Bone marrow (tissue), 2 donors: ENCODE measurements around the gene OXSR1.
"Not testable (repeated sequence)": the region's sequence is repeated elsewhere in the genome, so short reads cannot be mapped to it uniquely, and the experiment has no call there.

Experiments
- DNase-seq, 2 donors: peaks; one replicate each; lab custom pipeline; 2025; lab: John Stamatoyannopoulos, UW

Gene OXSR1

DNA sequence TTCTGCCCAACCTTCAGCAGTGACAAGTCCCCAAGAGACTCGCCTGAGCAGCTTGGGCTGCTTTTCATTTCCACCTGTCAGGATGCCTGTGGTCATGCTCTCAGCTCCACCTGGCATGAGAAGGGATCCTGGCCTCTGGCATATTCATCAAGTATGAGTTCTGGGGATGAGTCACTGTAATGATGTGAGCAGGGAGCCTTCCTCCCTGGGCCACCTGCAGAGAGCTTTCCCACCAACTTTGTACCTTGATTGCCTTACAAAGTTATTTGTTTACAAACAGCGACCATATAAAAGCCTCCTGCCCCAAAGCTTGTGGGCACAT lies 23.4 kb upstream of the OXSR1 start:
- DNase-seq, result no peak

- no peak for DNase-seq
Measured at GRCh38 chr3:38142959-38143358, 22.4 kb upstream of the OXSR1 start.

DNA sequence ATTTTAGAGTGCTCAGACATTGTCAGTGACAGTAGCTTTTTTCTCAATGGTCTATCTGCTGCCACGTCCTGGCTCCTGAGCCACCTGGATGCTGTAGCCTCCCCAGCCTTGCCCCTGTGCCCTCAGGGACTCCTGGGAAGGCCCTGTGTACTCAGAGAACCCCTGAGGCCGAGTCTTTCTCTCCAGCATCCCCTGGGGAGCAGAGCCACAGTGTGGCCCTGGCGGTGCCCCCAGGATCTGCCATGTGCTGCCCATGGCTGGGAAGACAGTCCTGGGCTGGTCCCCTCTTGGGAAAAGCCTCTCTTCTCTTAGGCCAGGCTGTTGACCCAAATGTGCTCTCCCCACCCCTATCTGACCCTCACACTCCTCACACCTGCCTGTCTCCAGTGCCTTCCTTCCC lies 21.8 kb upstream of the OXSR1 start:
- DNase-seq, result no peak

- DNase-seq, result no peak
Measured at GRCh38 chr3:38146504-38146903, 18.8 kb upstream of the OXSR1 start.

- peak in 1 of 2 donors; percentile 55 for DNase-seq
Measured at GRCh38 chr3:38147421-38147820, 17.9 kb upstream of the OXSR1 start.

- no peak for DNase-seq
Measured at GRCh38 chr3:38148311-38148882, 16.9 kb upstream of the OXSR1 start.

- DNase-seq, result peak in 1 of 2 donors; percentile 87
Measured at GRCh38 chr3:38149708-38150107, 15.6 kb upstream of the OXSR1 start.

- DNase-seq, result no peak
Measured at GRCh38 chr3:38150780-38151528, 14.4 kb upstream of the OXSR1 start.

DNA sequence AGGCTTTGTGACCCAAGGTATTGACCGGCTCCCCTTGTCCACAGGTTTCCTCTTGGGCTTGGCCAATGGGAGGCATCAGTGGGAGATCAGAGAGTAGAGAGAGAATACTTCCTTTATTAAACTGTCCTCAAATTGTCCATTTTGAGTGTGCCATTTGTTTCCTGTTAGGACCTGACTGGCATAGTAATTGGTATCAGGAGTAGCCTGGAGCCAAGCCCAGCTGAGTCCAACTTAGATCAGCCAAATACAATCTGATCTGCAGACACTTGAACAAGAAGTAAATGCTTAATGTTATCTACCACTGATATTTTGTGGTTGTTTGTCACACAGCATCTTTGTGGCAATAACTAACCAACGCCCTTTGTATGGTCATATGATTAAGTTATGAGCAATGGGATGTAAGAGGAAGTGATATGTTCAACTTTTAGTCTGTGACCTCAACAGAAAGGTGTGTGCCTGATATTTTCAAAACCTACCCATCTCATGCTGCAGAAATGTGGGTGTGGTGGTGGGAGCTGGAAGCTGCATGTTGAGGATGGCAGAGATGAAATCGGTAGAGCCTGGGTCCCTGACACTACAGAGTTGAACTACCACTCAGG lies 13.6 kb upstream of the OXSR1 start:
- no peak for DNase-seq

DNA sequence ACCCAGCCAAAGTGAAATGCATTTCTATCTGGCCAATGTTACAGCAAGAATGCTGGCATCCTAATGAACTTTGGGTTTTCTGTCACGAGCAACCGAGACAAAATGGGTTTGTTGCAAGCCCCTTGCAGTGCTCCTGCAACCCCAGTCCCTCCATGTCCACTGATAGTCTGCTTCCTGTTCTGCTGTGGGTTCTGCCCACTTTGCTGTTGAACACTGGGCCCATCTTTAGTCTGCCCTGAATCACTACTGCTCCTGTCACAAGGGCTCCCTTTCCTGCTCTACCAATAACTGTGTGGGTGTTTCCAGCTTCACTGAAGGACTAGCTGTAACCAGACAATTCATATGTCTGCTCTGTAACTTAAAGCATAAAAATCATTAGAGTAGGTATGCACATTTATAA lies 12.7 kb upstream of the OXSR1 start:
- no peak for DNase-seq

- no peak for DNase-seq
Measured at GRCh38 chr3:38153221-38153620, 12.1 kb upstream of the OXSR1 start.

DNA sequence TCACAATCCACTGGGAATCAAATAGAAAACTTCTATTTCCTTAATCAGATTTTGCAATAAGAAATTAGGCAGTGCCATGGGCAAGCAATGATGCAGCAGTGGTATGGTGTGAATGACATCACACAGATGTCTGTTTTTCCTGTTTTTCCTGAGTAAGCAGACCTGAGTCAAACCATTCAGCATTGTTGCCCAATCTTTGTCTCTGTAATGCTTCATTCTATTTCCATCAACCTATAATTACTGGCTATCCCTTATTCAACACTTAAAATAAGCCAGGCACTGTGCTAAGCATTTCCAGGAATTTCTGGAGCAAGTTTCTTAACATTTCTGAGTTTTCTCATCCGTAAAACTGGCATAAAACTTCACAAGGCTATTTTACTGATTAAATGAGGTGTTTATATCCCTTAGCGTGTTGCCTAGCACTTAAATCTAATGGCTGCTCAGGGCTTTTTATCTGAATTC lies 11.3 kb upstream of the OXSR1 start:
- DNase-seq, result peak in 1 of 2 donors; percentile 32

- DNase-seq, result no peak
Measured at GRCh38 chr3:38154625-38155255, 10.6 kb upstream of the OXSR1 start.

GRCh38 chr3:38155825-38156224 lies 9.5 kb upstream of the OXSR1 start:
- DNase-seq, result no peak

DNA sequence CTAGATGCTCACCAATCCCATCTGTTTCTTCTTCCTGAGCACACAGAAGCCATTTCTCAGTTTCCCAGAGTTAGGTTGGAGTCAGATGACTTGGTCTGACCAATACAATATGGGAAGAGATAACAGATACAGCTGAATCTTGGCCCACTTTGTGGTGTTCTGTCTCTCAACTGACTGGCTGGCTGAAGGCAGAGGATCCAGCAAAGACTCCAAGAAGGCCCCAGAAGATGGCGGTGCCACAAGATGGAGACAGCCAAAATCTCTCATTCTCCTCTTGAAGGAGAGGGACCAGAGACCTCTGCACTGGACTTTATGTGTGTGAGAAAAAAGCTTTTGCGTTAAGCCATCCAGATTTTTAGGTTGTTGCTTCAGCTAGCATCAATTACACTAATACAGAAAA lies 8.2 kb upstream of the OXSR1 start:
- DNase-seq, result no peak

DNA sequence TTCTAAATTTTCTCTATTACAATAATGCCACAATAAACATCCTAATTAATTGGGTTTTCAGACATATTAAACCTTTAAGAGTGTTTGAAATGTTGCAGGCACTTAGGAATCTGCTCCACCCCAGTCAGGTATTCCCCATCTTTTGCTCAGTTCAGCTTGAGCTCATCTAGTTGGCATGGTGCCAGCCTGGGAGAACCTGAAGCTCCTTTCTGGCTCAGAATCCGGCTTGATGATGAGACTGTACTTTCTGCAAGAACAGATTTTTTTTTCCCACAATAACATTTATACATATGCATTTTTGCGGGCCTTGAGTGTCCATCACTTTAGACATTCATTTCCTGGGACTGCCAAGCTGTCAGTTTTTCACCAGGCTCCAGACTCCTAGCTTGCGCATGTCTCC lies 7.7 kb upstream of the OXSR1 start:
- no peak for DNase-seq

DNA sequence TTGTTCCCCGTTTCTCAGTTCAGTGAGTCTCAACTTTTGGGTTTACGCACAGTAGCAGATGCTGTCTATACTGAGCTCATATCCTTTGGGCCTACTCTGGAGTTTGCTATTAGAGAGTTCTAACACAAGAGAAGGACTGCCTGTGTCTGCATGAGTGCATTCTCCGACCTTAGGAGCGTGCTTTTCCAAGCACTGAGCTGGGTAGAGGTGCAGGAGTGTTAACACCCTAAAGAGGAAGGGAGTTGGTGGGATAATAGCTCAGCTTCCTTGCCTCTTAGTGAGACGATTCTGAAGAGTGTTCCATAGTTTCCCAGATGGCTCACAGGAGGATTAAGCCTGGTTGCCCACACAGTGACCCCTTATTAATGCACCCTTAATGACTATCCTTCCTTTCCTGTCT lies 6.9 kb upstream of the OXSR1 start:
- no peak for DNase-seq

GRCh38 chr3:38160704-38161103 lies 4.6 kb upstream of the OXSR1 start:
- not testable (repeated sequence) for DNase-seq

DNA sequence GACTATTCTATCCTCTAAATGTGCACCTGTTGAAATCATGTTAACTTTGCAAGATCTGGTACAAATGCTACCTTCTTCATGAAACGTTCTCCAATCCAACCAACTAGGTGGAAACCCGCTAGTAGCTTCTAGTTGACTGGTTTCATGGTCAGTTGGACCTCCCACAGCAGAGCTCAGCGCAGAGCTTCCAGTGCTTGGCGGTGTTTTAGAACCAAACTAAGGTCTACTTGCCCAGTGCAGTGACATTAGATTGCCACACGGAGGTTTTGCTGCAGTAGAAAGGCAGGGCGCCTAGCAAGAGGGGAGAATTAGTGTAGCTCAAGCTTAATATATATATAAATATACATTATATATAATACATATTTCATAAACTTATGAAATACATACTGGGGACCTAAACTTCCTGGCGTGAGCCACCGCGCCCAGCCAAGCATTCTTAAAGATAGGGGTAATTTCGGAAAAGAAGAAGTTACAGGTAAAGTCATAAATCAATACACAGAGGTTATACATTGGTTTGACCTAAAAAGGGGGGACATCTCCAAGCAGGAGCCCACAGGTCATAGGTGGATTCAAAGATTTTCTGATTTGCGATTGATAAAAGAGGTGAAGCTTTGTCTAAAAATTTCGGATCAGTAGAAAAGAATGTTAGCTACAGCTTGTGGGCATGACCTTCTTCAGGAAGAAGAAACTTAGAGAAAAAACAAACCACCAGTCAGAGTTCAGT lies 2.1 kb upstream of the OXSR1 start:
- no peak for DNase-seq

DNA sequence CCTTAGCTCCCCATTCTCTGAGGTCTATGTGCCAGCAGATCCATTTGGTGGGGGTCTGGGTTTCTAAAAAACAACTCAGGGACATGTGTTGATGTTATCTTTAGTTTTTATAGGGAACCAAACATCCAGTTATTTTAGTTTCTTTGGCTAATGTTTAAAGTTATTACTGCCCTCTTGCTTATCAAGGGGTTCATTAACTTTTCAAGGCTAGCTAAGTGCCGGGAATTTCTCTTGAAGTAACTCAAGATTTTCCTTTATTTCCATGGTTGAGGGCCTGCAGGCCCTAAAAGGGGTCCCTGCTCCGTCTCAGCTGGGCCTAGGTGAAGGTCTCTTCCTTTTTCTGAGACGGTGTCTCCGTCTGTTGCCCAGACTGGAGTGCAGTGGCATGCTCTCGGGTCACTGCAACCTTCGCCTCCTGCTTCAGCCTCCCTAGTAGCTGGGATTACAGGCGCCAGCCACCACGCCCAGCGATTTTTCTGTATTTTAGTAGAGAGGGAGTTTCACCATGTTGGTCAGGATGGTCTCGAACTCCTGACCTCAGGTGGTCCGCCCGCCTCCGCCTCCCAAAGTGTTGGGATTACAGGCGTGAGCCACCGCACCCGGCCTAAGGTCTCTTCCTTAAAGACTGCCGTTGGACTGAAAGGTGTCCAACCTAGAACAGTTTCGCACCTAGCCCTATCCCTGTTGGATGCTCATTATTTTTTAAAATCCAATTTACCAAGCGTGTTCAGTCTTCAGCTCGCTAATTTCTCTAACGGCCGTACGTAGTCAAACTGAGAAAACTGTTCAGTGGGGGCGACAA lies 1.3 kb upstream of the OXSR1 start:
- no peak for DNase-seq

- no peak for DNase-seq
Measured at GRCh38 chr3:38164643-38164951, 740 bp upstream of the OXSR1 start.
